ENCODE results near the gene CCL4.

DNA sequence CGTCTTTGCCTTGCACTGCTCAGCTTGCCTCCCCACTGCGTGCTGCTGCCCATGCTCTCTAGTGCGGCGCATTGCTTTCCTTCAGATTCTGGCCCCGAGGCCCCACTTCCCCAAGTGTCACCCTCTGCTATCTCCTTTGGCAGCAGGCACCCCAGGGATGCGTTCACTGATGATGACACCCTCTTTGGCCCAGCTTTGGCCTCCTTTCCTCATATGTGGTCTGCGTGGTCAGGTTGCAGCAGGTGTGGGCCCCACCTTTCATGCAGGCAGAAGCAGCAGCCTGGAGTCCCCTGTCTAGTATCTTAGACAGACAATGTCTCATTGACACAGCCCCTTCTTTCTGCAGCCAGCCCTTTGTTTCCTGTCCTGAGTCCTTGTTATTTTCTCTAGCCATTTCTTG lies 8.9 kb upstream of the CCL4 start:
- TF ChIP-seq POLR2AphosphoS5 (IDR thresholded peaks at IDR 0.05; ENCODE audit: low read depth, low read length) (no peak), TAF1 (IDR thresholded peaks at IDR 0.05; ENCODE audit: borderline replicate concordance, insufficient read depth, low read length) (no peak), REST (IDR thresholded peaks at IDR 0.05; ENCODE audit: insufficient read depth in 1 of 2, low read depth in 2 of 2, low read length in 2 of 2) (no peak)

All from PFSK-1 (cell line).